ENCODE data around the gene PTPRD.

PTPRD gene

DNA sequence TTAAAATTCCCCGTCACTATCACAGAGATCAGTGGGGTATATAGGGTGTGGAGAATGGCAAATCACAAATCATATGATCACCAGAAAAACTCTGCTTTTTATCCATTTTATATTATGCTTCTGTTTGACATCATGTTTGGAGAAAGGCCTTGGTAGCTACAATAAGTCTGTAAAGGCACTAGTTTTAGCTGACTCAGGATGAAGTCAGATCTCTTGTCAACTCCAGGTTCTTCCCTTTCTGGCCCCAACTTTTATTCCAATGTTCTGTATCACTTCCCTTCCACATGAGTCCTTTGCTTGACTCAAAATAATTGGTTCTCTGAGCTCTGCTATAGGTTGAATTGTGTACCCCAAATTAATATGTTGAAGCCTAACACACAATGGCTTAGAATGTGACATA is 484.9 kb downstream of the PTPRD start (continued):
- no peak for TF ChIP-seq ZNF473 (tag by site-specific recombination; IDR thresholded peaks at IDR 0.05)
- no peak for TF ChIP-seq ZNF521 (tag by site-specific recombination; IDR thresholded peaks at IDR 0.05)
- TF ChIP-seq, protein P1, sequence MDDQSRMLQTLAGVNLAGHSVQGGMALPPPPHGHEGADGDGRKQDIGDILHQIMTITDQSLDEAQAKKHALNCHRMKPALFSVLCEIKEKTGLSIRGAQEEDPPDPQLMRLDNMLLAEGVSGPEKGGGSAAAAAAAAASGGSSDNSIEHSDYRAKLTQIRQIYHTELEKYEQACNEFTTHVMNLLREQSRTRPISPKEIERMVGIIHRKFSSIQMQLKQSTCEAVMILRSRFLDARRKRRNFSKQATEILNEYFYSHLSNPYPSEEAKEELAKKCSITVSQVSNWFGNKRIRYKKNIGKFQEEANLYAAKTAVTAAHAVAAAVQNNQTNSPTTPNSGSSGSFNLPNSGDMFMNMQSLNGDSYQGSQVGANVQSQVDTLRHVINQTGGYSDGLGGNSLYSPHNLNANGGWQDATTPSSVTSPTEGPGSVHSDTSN (CRISPR knock-in tag; IDR thresholded peaks at IDR 0.05): no peak
- TF ChIP-seq ZIC2 (tag by site-specific recombination; IDR thresholded peaks at IDR 0.05): no peak
- TF ChIP-seq, protein P2, sequence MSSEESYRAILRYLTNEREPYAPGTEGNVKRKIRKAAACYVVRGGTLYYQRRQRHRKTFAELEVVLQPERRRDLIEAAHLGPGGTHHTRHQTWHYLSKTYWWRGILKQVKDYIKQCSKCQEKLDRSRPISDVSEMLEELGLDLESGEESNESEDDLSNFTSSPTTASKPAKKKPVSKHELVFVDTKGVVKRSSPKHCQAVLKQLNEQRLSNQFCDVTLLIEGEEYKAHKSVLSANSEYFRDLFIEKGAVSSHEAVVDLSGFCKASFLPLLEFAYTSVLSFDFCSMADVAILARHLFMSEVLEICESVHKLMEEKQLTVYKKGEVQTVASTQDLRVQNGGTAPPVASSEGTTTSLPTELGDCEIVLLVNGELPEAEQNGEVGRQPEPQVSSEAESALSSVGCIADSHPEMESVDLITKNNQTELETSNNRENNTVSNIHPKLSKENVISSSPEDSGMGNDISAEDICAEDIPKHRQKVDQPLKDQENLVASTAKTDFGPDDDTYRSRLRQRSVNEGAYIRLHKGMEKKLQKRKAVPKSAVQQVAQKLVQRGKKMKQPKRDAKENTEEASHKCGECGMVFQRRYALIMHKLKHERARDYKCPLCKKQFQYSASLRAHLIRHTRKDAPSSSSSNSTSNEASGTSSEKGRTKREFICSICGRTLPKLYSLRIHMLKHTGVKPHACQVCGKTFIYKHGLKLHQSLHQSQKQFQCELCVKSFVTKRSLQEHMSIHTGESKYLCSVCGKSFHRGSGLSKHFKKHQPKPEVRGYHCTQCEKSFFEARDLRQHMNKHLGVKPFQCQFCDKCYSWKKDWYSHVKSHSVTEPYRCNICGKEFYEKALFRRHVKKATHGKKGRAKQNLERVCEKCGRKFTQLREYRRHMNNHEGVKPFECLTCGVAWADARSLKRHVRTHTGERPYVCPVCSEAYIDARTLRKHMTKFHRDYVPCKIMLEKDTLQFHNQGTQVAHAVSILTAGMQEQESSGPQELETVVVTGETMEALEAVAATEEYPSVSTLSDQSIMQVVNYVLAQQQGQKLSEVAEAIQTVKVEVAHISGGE (tag by site-specific recombination; conservative IDR thresholded peaks at IDR 0.05; ENCODE audit: low read depth): no peak
- TF ChIP-seq, protein P3, sequence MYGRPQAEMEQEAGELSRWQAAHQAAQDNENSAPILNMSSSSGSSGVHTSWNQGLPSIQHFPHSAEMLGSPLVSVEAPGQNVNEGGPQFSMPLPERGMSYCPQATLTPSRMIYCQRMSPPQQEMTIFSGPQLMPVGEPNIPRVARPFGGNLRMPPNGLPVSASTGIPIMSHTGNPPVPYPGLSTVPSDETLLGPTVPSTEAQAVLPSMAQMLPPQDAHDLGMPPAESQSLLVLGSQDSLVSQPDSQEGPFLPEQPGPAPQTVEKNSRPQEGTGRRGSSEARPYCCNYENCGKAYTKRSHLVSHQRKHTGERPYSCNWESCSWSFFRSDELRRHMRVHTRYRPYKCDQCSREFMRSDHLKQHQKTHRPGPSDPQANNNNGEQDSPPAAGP (tag by site-specific recombination; IDR thresholded peaks at IDR 0.05): no peak
- no peak for TF ChIP-seq ZNF426 (tag by site-specific recombination; IDR thresholded peaks at IDR 0.05)

DNA sequence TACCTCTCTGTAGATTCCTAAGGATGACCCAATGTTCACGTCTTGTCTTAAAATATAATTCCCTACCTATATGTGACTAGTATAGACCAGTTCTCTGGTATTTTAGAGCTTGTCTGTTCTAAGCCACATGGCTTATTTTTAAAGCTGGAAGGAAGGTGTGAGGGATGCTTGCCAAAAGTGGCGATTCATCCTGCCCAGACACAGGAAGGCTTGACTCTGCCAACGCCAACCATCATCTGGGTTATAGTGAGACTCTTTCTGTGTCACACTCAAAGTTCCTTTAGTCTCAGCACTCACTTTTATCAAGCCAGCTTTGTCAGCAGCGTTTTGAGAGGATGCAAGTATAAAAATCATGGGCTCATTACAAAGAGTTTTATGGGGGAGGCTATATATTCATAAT is 500.0 kb downstream of the PTPRD start:
- ChIA-PET POLR2A (no interaction called here), CTCF (interaction anchor here (1.0 kb wide), 1 partner anchor 10 kb away, joined by 3 read pairs; no protein-coding TSS in a partner anchor)
- Histone ChIP-seq H3K36me3 (ENCODE audit: control insufficient read depth in 2 of 2, insufficient read depth in 1 of 2, low read length in 2 of 2) (no peaks in the 10 kb centered on the region), H3K4me1 (ENCODE audit: control insufficient read depth, insufficient read depth, low read length) (no peaks in the 10 kb centered on the region), H3K4me3 (ENCODE audit: low read depth, low read length) (no peak overlapping the region), H3K27ac (ENCODE audit: extremely low read depth, low read depth, low read length) (no peak overlapping the region), H3K9me3 (ENCODE audit: control insufficient read depth, insufficient read depth, low read depth, low read length) (no peaks in the 10 kb centered on the region)
- TF ChIP-seq, protein P4, sequence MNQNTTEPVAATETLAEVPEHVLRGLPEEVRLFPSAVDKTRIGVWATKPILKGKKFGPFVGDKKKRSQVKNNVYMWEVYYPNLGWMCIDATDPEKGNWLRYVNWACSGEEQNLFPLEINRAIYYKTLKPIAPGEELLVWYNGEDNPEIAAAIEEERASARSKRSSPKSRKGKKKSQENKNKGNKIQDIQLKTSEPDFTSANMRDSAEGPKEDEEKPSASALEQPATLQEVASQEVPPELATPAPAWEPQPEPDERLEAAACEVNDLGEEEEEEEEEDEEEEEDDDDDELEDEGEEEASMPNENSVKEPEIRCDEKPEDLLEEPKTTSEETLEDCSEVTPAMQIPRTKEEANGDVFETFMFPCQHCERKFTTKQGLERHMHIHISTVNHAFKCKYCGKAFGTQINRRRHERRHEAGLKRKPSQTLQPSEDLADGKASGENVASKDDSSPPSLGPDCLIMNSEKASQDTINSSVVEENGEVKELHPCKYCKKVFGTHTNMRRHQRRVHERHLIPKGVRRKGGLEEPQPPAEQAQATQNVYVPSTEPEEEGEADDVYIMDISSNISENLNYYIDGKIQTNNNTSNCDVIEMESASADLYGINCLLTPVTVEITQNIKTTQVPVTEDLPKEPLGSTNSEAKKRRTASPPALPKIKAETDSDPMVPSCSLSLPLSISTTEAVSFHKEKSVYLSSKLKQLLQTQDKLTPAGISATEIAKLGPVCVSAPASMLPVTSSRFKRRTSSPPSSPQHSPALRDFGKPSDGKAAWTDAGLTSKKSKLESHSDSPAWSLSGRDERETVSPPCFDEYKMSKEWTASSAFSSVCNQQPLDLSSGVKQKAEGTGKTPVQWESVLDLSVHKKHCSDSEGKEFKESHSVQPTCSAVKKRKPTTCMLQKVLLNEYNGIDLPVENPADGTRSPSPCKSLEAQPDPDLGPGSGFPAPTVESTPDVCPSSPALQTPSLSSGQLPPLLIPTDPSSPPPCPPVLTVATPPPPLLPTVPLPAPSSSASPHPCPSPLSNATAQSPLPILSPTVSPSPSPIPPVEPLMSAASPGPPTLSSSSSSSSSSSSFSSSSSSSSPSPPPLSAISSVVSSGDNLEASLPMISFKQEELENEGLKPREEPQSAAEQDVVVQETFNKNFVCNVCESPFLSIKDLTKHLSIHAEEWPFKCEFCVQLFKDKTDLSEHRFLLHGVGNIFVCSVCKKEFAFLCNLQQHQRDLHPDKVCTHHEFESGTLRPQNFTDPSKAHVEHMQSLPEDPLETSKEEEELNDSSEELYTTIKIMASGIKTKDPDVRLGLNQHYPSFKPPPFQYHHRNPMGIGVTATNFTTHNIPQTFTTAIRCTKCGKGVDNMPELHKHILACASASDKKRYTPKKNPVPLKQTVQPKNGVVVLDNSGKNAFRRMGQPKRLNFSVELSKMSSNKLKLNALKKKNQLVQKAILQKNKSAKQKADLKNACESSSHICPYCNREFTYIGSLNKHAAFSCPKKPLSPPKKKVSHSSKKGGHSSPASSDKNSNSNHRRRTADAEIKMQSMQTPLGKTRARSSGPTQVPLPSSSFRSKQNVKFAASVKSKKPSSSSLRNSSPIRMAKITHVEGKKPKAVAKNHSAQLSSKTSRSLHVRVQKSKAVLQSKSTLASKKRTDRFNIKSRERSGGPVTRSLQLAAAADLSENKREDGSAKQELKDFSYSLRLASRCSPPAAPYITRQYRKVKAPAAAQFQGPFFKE (tag by site-specific recombination; IDR thresholded peaks at IDR 0.05; ENCODE audit: borderline replicate concordance): no peak
- TF ChIP-seq ZNF221 (tag by site-specific recombination; IDR thresholded peaks at IDR 0.05; ENCODE audit: borderline replicate concordance): no peak
- no peak for TF ChIP-seq ZNF654 (tag by site-specific recombination; IDR thresholded peaks at IDR 0.05; ENCODE audit: low read depth)
- no peak for TF ChIP-seq ZNF585B (tag by site-specific recombination; IDR thresholded peaks at IDR 0.05)
- TF ChIP-seq, protein P5, sequence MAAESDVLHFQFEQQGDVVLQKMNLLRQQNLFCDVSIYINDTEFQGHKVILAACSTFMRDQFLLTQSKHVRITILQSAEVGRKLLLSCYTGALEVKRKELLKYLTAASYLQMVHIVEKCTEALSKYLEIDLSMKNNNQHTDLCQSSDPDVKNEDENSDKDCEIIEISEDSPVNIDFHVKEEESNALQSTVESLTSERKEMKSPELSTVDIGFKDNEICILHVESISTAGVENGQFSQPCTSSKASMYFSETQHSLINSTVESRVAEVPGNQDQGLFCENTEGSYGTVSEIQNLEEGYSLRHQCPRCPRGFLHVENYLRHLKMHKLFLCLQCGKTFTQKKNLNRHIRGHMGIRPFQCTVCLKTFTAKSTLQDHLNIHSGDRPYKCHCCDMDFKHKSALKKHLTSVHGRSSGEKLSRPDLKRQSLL (tag by site-specific recombination; IDR thresholded peaks at IDR 0.05): no peak
- no peak for TF ChIP-seq ZNF416 (tag by site-specific recombination; IDR thresholded peaks at IDR 0.05)
- TF ChIP-seq YY1 (tag by site-specific recombination; IDR thresholded peaks at IDR 0.05): no peak
- TF ChIP-seq ZNF223 (tag by site-specific recombination; IDR thresholded peaks at IDR 0.05): no peak
- TF ChIP-seq ZNF785 (tag by site-specific recombination; IDR thresholded peaks at IDR 0.05): no peak
- TF ChIP-seq, protein P6, sequence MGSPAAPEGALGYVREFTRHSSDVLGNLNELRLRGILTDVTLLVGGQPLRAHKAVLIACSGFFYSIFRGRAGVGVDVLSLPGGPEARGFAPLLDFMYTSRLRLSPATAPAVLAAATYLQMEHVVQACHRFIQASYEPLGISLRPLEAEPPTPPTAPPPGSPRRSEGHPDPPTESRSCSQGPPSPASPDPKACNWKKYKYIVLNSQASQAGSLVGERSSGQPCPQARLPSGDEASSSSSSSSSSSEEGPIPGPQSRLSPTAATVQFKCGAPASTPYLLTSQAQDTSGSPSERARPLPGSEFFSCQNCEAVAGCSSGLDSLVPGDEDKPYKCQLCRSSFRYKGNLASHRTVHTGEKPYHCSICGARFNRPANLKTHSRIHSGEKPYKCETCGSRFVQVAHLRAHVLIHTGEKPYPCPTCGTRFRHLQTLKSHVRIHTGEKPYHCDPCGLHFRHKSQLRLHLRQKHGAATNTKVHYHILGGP (tag by site-specific recombination; IDR thresholded peaks at IDR 0.05): no peak
- no peak for TF ChIP-seq ZNF426 (tag by site-specific recombination; IDR thresholded peaks at IDR 0.05)
- TF ChIP-seq GFI1B (tag by site-specific recombination; IDR thresholded peaks at IDR 0.05): no peak
- TF ChIP-seq ZNF10 (tag by site-specific recombination; IDR thresholded peaks at IDR 0.05): no peak
- TF ChIP-seq SCRT2 (tag by site-specific recombination; IDR thresholded peaks at IDR 0.05): no peak
- TF ChIP-seq MZF1 (tag by site-specific recombination; IDR thresholded peaks at IDR 0.05; ENCODE audit: borderline replicate concordance): no peak
- no peak for TF ChIP-seq ZSCAN23 (tag by site-specific recombination; IDR thresholded peaks at IDR 0.05)
